Right lobe of liver (tissue), 6 donors: Measurements from ENCODE around the gene ZNF652. TPM values are rescaled to one million over a fixed set of nuclear protein-coding genes. Genes with fewer than 3 reads are reported as not detected.

Source experiments
- ATAC-seq, 4 donors: fragments of 200-7000 bp; cut with Tn5 transposase; one replicate each; pipeline ENCODE4 v1.9.1; 2020; ENCODE audit warnings: mild to moderate bottlenecking in 4 of 4, moderate library complexity in 4 of 4
- DNase-seq, 3 donors: peaks; one replicate each; pipeline ENCODE4 v3.0.0-alpha.2; 2020
- H3K27ac ChIP-seq, 3 donors: fragments of 200-600 bp; one replicate each; pipeline ENCODE4 v1.8.0; 2022
- H3K27me3 ChIP-seq, 2 donors: fragments of 200-600 bp; one replicate each; pipeline ENCODE4 v1.8.0; 2022
- H3K36me3 ChIP-seq, 4 donors: fragments of 200-600 bp; sonication (generic) in 1 of 4; one replicate each; pipeline versions ENCODE4 v1.5.1 to v1.8.0; 2017 to 2022; ENCODE audit warnings: control low read depth in 1 of 4
- H3K4me1 ChIP-seq, 4 donors: fragments of 200-600 bp; sonication (generic) in 1 of 4; one replicate each; pipeline versions ENCODE4 v1.5.1 to v1.8.0; 2017 to 2022; ENCODE audit warnings: control low read depth in 1 of 4
- H3K4me3 ChIP-seq, 3 donors: fragments of 200-600 bp; one replicate each; pipeline ENCODE4 v1.8.0; 2022
- H3K9me3 ChIP-seq, 4 donors: fragments of 200-600 bp; sonication (generic) in 1 of 4; one replicate each; pipeline versions ENCODE4 v1.5.1 to v1.8.0; 2017 to 2022; ENCODE audit warnings: control low read depth in 1 of 4
- POLR2A ChIP-seq: fragments of 450-650 bp; IDR thresholded peaks from one replicate; pipeline ENCODE4 v1.6.1; 2017; ENCODE audit warnings: antibody characterized with exemption, mild to moderate bottlenecking
- WGBS: methylation state at CpG from one replicate; pipeline ENCODE4 v1.1.6; 2018; ENCODE audit warnings: low coverage, low lambda C conversion rate; ENCODE audit not compliant: insufficient coverage; ENCODE audit errors: missing lambda C conversion rate; 5-methylcytosine and 5-hydroxymethylcytosine counted together
- intact Hi-C, 2 donors: fragments of 100-400 bp; cut with DNase I; formaldehyde crosslinking; loops; one replicate each; pipeline versions ENCODE4 v1.11.2 to v1.14.1; 2022
- microRNA-seq, 2 donors: library from miRNA; unstranded; fragments of <30 nt; microRNA quantifications; one replicate each; pipeline ENCODE4, GENCODE V29; 2019 to 2020
- small RNA-seq, 2 experiments: library from RNA; depleted of rRNA; stranded (forward); fragments of <200 nt; gene quantifications; one replicate each; pipeline ENCODE3, GENCODE V24; 2016
- total RNA-seq, 6 experiments: library from RNA; depleted of rRNA in 2 of 6; stranded (reverse); fragments of >200 nt in 2 of 6; fragmentation: NEBNext Ultra II Directional in 3 of 6; extraction: Animal tissue kit (Norgen Biotek cat#: 25700) in 3 of 6; gene quantifications; one replicate each; pipeline versions ENCODE4 v1.1.0 to v1.2.4, GENCODE V29; 2016 to 2023
- TF ChIP-seq, protein P1 (sequence below), 4 donors: fragments of 200-600 bp in 3 of 4; fragments of 450-650 bp in 1 of 4; IDR thresholded peaks; one replicate each; pipeline versions ENCODE4 v1.5.1 to v1.8.0; 2016 to 2022; ENCODE audit warnings: antibody characterized with exemption in 4 of 4, mild to moderate bottlenecking in 2 of 4
- donor health status: DM: no; HTN: yes; CAD: no.
- donor health status: DM: no; HTN: no; CAD: no.
- donor health status: DM: no; HTN: no; CAD: no.
- donor health status: DM: no; HTN: yes; CAD: no.
- donor health status: DM: no; HTN: yes; CAD: no.

ZNF652 gene
- total RNA-seq, 6 experiments from 2014 or later = 16.9 to 36.8 (median 24.3) TPM

DNA sequence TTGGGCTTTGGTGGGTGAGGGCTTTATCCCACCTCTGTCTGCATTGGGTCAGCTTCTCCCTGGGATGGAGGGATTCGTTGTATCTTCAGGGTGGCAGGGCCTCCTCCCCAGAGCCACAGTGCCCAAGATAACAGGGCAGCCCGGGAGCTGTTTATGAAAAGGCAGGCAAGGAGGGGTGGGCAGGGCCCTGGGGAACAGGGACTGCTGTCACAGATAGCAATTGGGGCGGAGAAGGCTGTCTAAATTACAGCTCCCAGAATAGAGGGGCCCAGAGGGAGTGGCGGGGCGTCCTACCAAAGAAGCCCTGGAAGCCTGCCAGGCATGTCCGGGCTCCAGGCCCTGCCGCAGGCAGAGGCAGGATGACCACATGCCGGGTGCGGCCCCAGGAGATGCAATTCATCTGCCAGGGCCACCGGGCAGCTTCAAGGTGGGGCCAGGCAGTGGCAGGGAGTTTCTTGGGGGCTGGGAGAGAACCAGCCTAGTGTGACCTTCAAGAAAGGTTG is 112.7 kb downstream of the ZNF652 start:
- Histone ChIP-seq H3K36me3 (no peaks in the 10 kb centered on the region), H3K4me1 (no peaks in the 10 kb centered on the region), H3K4me3 (no peak overlapping the region), H3K27ac (no peak overlapping the region), H3K9me3 (no peaks in the 10 kb centered on the region), H3K27me3 (no peaks in the 10 kb centered on the region)
- DNase-seq (peak in 1 of 3 donors; percentile 40), ATAC-seq (peak in 1 of 4 donors; percentile 30)
- WGBS = 50% methylated on average over 5 of the region's 10 CpGs
- intact Hi-C loops = no loop called here
- TF ChIP-seq, protein P1, sequence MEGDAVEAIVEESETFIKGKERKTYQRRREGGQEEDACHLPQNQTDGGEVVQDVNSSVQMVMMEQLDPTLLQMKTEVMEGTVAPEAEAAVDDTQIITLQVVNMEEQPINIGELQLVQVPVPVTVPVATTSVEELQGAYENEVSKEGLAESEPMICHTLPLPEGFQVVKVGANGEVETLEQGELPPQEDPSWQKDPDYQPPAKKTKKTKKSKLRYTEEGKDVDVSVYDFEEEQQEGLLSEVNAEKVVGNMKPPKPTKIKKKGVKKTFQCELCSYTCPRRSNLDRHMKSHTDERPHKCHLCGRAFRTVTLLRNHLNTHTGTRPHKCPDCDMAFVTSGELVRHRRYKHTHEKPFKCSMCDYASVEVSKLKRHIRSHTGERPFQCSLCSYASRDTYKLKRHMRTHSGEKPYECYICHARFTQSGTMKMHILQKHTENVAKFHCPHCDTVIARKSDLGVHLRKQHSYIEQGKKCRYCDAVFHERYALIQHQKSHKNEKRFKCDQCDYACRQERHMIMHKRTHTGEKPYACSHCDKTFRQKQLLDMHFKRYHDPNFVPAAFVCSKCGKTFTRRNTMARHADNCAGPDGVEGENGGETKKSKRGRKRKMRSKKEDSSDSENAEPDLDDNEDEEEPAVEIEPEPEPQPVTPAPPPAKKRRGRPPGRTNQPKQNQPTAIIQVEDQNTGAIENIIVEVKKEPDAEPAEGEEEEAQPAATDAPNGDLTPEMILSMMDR (IDR thresholded peaks at IDR 0.05) = no peak
- TF ChIP-seq POLR2A = no peak

- Histone ChIP-seq H3K9me3 (no peaks in the 10 kb centered on the region), H3K27ac (no peak overlapping the region), H3K27me3 (no peaks in the 10 kb centered on the region), H3K36me3 (no peaks in the 10 kb centered on the region), H3K4me1 (no peaks in the 10 kb centered on the region), H3K4me3 (no peak overlapping the region)
- DNase-seq (no peak), ATAC-seq (no peak)
- TF ChIP-seq, protein P1 (IDR thresholded peaks at IDR 0.05) = no peak
- no peak for TF ChIP-seq POLR2A
- intact Hi-C loops = no loop called here
- WGBS = 72% methylated on average over 7 of the region's 7 CpGs
Observed at GRCh38 chr17:49247944-49248343, 114.1 kb downstream of the ZNF652 start.

DNA sequence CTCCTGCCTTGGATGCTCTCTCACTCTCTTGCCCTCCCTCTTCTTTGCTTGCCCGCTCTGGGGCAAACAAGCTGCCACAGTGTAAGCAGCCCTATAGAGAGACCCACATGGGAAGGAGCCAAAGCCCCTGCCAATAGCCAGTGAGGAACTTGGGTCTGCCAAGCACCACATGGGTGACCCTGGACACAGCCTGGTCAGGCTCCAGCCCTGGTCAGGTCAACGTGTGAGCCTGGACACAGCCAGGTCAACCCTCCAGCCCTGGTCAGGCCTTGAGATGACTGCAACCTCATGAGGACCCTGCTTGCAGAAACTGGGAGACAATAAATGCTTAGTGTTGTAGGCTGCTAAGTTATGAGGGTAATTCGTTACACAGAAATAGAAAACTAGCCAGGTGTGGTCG is 117.2 kb downstream of the ZNF652 start:
- WGBS = 63% methylated on average over 2 of the region's 4 CpGs
- Histone ChIP-seq H3K36me3 (no peaks in the 10 kb centered on the region), H3K27ac (no peak overlapping the region), H3K9me3 (no peaks in the 10 kb centered on the region), H3K4me3 (no peak overlapping the region), H3K27me3 (no peaks in the 10 kb centered on the region), H3K4me1 (no peaks in the 10 kb centered on the region)
- no peak for DNase-seq
- ATAC-seq = no peak
- intact Hi-C loops = no loop called here
- TF ChIP-seq POLR2A = no peak
- TF ChIP-seq, protein P1 (IDR thresholded peaks at IDR 0.05) = no peak

Small RNA genes within 50 kb of the gene (microRNA-seq; reads per million reads assigned to microRNA genes)
- gene MIR6129 = 0 reads per million in 2 donors

Small RNA genes within 50 kb of the gene (small RNA-seq; reads per million reads assigned to genes)
- 0 reads per million in 2 experiments for gene MIR6129

Other genes with a start within 250 kb of the ZNF652 start
- gene B4GALNT2, start 229.5 kb downstream of the ZNF652 start, total RNA-seq = under 1 TPM in 2 of 6 experiments, not detected in 4; 0.04 to 0.05 TPM
- gene GNGT2, start 151.7 kb downstream of the ZNF652 start, total RNA-seq = 1 to 10 TPM in 4 of 6 experiments, under 1 TPM in 2; 0.61 to 1.6 (median 1.2) TPM
- gene ABI3, start 151.5 kb downstream of the ZNF652 start, total RNA-seq = 1 to 10 TPM; 3.0 to 9.7 (median 3.8) TPM
- under 1 TPM in 4 of 6 experiments, not detected in 2; 0.16 to 0.71 (median 0.41) TPM for gene PHOSPHO1, start 131.5 kb downstream of the ZNF652 start, total RNA-seq
- gene PHB1, start 52.6 kb upstream of the ZNF652 start, total RNA-seq = 100 to 1,000 TPM in 5 of 6 experiments, 10 to 100 TPM in 1; 88.5 to 131 (median 102) TPM
- gene NGFR, start 133.0 kb upstream of the ZNF652 start, total RNA-seq = 1 to 10 TPM; 3.1 to 9.4 (median 6.8) TPM
- gene NXPH3, start 213.6 kb upstream of the ZNF652 start, total RNA-seq = under 1 TPM in 5 of 6 experiments, not detected in 1; 0.09 to 0.43 (median 0.21) TPM